NAMALWA (cell line): ENCODE measurements around the gene RANGRF.

Source experiments
- DNase-seq: peaks from one replicate; pipeline ENCODE4 v3.0.0-alpha.2; 2015; ENCODE audit warnings: low spot score

The RANGRF gene

GRCh38 chr17:8314797-8315763, 26.6 kb downstream of the RANGRF start:
- DNase-seq = no peak

GRCh38 chr17:8315764-8316217, 27.3 kb downstream of the RANGRF start:
- no peak for DNase-seq

- DNase-seq = no peak
Measured at GRCh38 chr17:8318010-8318935, 29.8 kb downstream of the RANGRF start.

- no peak for DNase-seq
Measured at GRCh38 chr17:8320262-8320661, 31.8 kb downstream of the RANGRF start.

GRCh38 chr17:8320990-8321389, 32.5 kb downstream of the RANGRF start:
- DNase-seq = peak; percentile 13

- DNase-seq = no peak
Measured at GRCh38 chr17:8322061-8322460, 33.6 kb downstream of the RANGRF start.

GRCh38 chr17:8324132-8324531, 35.7 kb downstream of the RANGRF start:
- no peak for DNase-seq

- DNase-seq = no peak
Measured at GRCh38 chr17:8324923-8325322, 36.5 kb downstream of the RANGRF start.

- no peak for DNase-seq
Measured at GRCh38 chr17:8326511-8327302, 38.2 kb downstream of the RANGRF start.

GRCh38 chr17:8327303-8327649, 38.8 kb downstream of the RANGRF start:
- DNase-seq = no peak

- no peak for DNase-seq
Measured at GRCh38 chr17:8332128-8332527, 43.7 kb downstream of the RANGRF start.

GRCh38 chr17:8332688-8333087, 44.2 kb downstream of the RANGRF start:
- DNase-seq = no peak

- DNase-seq = no peak
Measured at GRCh38 chr17:8333281-8333680, 44.8 kb downstream of the RANGRF start.

- DNase-seq = peak; percentile 36
Measured at GRCh38 chr17:8337802-8338752, 49.6 kb downstream of the RANGRF start.

- no peak for DNase-seq
Measured at GRCh38 chr17:8338753-8339140, 50.3 kb downstream of the RANGRF start.

GRCh38 chr17:8339540-8339939, 51.1 kb downstream of the RANGRF start, which contains the start of gene ODF4:
Gene ODF4, plus strand, starts transcription at chr17:8339840. Its CDS starts 212 bp downstream, at chr17:8340052.
- no peak for DNase-seq
